Omental fat pad (tissue), 4 donors: ENCODE results near the gene TTC7B. TPM values are rescaled to one million over a fixed set of nuclear protein-coding genes. Genes with fewer than 3 reads are reported as not detected.

Experiments
- ATAC-seq: fragments of 150-250 bp; one replicate; pipeline ENCODE4 v1.9.1; 2016; ENCODE audit warnings: mild to moderate bottlenecking, moderate library complexity; ENCODE audit not compliant: low FRiP score
- DNase-seq: peaks from one replicate; pipeline ENCODE4 v3.0.0-alpha.2; 2019; ENCODE audit warnings: low spot score
- total RNA-seq, 4 donors: library from RNA; depleted of rRNA; stranded (reverse); fragments of >200 nt; gene quantifications; one replicate each; pipeline ENCODE4 v1.1.0, GENCODE V29; 2016
- TF ChIP-seq, protein P1 (sequence below), 3 donors: fragments of 450-650 bp; IDR thresholded peaks; one replicate each; pipeline ENCODE4 v1.5.1; 2016 to 2017; ENCODE audit warnings: antibody characterized with exemption in 3 of 3, mild to moderate bottlenecking in 3 of 3, moderate library complexity in 2 of 3

Gene TTC7B
- total RNA-seq, 4 donors from 2014 or later: 31.9 to 56.3 (median 38.4) TPM

- ATAC-seq: no peak
- no peak for DNase-seq
- TF ChIP-seq, protein P1, sequence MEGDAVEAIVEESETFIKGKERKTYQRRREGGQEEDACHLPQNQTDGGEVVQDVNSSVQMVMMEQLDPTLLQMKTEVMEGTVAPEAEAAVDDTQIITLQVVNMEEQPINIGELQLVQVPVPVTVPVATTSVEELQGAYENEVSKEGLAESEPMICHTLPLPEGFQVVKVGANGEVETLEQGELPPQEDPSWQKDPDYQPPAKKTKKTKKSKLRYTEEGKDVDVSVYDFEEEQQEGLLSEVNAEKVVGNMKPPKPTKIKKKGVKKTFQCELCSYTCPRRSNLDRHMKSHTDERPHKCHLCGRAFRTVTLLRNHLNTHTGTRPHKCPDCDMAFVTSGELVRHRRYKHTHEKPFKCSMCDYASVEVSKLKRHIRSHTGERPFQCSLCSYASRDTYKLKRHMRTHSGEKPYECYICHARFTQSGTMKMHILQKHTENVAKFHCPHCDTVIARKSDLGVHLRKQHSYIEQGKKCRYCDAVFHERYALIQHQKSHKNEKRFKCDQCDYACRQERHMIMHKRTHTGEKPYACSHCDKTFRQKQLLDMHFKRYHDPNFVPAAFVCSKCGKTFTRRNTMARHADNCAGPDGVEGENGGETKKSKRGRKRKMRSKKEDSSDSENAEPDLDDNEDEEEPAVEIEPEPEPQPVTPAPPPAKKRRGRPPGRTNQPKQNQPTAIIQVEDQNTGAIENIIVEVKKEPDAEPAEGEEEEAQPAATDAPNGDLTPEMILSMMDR (IDR thresholded peaks at IDR 0.05): no peak
Measured at GRCh38 chr14:90851327-90852036, 35.3 kb upstream of the TTC7B start.

DNA sequence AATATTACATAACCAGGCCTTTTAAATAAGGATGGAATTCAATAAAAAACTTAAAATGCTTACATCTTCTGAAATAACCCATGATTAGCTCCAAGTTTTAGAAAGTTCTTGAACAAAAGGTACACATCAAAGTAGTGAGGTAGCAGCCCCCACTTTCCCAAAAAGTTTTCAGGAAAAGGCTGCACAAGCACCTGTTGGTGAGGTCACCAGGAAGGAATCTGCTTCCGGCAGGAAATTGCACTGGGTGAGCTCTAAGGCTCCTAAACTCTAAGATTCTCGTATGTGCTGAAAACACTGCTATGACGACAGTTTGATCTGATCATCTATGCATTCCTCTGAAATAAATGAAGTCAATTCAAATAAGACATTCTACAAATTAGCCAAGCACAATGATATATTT, 34.3 kb upstream of the TTC7B start:
- ATAC-seq (no peak), DNase-seq (no peak)
- TF ChIP-seq, protein P1 (IDR thresholded peaks at IDR 0.05): no peak

DNA sequence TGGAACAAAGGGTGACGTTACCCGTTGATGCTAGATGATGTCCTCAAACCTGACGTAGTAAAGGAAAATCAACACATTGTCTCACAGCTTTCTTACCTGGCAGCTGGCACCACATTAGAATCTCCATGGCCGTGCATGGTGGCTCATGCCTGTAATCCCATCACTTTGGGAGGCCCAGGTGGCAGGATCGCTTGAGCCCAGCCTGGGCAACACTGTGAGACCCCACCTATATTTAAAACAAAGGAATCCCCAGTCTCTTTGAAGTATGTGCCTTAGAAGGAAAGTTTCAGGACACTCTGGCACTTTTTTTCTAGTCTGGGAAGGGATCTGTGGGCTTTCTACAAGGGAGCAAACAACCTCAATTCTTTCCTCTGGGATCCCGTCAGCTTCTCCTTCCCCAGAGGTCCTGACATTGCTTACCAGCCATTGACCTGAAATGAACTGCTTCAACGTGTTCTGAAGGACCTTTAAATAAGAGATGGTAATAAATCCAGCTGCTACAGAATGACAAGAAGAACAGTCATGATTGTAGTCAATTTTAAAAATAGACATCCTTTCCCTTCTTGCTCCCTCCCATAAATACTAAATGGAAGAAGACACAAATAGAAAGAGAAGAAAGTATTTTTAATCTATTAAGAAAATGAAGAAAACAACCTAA, 33.7 kb upstream of the TTC7B start:
- no peak for DNase-seq
- ATAC-seq: no peak
- TF ChIP-seq, protein P1 (IDR thresholded peaks at IDR 0.05): no peak

DNA sequence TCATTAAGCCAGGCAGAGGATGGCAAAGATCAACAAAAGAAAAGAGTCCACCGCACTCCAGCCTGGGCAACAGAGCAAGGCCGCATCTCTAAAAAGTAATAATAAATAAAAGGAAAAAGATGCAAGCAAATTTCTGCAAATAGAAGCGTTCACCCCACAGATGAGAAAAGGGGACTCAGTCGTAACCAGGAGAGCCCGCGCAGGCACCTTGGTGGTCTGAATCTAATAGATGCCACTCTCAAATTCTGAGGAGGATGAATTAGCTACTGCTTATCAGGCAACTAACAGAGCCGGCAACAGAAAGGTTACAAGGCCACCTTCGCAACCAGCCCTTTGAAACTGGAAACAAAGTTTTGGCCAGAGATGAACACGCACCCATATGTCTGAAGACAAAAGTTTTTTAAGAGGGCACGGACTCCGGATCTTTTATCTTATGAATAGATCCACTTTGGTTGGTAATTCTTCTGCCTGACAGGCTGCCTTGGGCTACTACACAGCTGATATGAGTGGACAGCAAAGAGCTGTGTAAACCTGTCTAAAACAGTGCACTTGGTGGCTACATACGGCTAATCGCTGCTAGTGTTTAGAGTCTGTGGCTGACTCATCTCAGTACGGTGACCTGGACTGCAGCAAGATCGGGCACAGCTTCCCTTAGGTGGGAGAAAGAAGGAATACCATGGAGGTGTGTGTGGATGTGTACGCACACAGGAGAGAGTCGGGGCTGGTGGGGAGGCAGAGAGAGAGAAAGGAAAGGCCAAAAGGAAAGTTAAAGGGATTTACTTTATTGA, 32.9 kb upstream of the TTC7B start:
- ATAC-seq: no peak
- TF ChIP-seq, protein P1 (IDR thresholded peaks at IDR 0.05): no peak
- no peak for DNase-seq

GRCh38 chr14:90846511-90846910, 30.3 kb upstream of the TTC7B start:
- TF ChIP-seq, protein P1 (IDR thresholded peaks at IDR 0.05): no peak
- no peak for DNase-seq
- ATAC-seq: no peak

DNA sequence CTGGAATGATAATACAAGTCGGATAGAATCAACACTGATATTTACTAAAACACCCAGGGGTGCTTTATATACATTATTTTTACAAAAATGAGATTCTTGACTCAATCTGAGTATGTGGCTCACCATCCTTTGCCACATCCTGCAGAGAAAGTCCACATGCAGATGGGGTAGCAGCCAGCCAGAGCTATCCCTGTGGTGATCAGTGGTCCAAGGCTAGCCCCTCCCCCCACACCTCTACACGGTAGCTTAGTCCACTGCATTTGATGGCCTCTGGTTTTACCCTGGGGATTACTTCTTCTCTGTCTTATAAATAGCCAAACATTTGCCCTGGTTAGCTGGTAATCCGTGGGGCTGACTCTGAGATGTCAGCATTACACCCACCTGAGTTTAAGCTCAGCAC, 28.1 kb upstream of the TTC7B start:
- TF ChIP-seq, protein P1 (IDR thresholded peaks at IDR 0.05): no peak
- ATAC-seq (no peak), DNase-seq (no peak)
